NCI-H1436 (cell line): ENCODE results near the gene SELENOF.

Experiments used
- DNase-seq: peaks from one replicate; lab custom pipeline; 2025; lab: John Stamatoyannopoulos, UW

Gene SELENOF

DNA sequence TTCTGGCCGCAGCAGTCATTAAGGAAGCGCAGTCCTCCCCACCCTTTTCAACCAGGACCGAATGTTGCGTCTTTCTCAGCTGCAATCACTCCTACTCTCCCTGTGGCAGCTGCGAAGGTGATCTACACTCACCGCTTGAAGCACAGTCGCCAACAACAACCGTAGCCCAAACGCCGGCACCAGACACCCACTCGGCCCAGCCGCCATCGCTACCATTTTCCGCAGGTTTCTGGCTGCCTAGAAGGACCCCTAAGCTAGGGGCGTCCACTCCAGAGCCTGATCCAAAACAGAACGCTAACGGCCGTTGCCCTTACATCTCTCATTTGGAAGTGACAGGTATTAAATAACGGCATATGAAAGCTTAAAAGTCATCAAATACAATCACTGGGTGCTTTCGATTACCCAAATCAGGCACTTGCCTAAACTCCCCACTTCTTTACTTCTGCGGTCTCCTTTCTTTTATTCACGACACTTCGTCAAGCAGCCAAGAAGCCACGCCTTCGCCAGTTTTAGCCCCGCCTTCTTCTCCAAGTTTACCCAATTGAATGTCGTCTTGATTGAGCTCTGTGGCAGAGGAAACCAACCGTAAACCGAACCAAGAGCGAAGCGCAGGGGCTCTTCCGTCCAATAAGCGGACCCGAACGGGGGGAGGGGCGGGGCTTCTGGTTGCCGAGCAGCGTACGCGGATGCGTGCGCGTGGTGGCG is at the start of gene SELENOF:
TSS of gene SELENOF (minus strand) at position 231 of the 705 bp plus-strand sequence. CDS start at position 216, 15 bp downstream.
- DNase-seq, result peak; percentile 99

DNA sequence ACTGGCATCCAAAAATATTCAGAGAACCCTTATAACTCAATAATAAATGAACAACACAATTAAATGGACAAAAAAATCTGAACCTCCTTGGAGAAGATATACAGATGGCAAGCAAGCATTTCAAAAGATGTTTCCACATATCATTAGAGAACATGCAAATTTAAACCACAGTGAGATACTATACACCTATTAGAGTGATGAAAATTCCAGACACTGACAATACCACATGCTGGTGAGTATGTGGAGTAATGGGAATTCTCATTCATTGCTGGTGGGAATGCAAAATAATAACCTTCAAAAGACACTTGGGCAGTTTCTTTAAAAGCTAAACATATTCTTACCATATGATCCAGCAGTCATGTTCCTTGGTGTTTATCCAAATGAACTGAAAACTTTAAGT is 46.6 kb upstream of the SELENOF start:
- no peak for DNase-seq

DNA sequence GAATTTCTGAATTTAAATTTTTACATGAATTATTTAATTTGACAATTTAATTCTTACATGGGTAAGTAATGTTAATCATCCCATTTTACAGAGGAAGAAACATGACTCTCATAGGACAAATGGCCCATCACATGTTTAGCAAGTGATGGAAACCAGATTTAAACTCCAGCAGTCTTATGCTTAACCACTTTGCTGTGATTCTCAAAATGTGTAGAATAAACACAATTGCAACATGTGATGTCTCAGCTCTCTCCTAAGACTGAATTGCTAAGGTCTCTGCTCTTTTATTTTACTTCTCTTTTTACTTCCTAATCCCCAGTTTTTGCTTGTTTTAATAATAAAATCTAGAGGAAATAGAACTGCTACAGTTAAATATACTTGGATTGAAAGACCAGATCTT is 43.3 kb upstream of the SELENOF start:
- DNase-seq, result no peak

DNA sequence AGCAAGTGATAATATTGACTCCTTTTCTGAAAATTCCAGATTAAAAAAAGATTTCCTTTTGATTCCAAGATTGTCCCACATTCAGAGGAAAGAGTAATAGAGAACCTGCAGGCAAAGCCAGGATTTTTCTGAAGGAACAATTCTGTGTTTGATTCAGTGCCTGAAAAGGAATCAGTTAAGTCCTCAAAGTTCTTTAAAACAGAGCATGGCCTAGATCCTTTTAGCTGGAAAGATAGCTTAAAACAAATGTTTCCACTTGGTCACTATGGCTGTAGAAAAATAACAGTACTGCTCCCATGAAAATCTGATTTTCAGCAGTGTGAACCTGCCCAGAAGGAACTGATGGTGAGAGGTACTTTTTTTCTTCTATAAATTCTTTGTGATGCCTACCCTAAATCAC is 42.3 kb upstream of the SELENOF start:
- no peak for DNase-seq

DNA sequence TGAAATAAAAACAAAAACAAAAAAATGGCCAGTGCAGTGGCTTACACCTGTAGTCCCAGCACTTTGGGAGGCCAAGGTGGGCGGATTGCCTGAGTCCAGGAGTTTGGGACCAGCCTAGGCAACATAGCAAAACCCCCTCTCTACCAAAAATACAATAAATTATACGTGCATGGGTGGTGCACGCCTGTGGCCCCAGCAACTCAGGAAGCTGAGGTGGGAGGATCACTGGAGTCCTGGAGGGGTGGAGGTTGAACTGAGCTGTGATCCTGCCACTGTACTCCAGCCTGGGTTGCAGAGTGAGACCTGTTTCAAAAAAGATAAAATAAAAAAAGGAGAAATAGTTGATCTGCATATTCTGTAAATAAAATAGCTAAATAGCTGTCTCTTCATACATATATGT is 41.8 kb upstream of the SELENOF start:
- no peak for DNase-seq

DNA sequence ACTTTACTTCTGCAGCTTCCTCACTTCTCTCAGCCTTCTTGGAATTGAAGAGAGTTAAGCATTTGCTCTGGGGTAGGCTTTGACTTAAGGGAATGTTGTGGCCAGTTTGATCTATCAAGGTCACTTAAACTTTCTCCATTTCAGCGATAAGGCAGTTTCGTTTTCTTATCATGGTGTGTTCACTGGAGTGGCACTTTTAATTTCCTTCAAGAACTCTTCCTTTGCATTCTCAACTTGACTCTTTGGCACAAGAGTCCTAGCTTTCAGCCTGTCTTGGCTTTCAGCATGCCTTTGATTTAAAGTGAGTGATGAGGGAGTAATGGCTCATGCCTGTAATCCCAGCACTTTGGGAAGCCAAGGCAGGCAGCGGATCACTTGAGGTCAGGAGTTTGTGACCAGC is 39.2 kb upstream of the SELENOF start:
- no peak for DNase-seq

DNA sequence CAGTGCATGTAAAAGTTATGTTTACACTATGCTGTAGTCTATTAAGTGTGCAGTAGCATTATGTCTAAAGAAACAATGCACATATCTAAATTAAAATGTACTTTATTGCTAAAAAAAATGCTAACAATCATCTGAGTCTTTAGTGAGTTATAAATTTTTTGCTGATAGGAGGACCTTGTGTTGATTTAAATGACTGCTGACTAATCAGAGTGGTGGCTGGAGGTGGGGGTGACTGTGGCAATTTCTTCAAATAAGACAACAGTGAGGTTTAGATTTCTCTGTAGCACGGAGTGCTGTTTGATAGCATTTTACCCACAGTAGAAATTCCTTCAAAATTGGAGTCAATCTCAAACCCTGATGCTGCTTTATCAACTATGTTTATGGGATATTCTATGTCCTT is 37.5 kb upstream of the SELENOF start:
- no peak for DNase-seq

DNA sequence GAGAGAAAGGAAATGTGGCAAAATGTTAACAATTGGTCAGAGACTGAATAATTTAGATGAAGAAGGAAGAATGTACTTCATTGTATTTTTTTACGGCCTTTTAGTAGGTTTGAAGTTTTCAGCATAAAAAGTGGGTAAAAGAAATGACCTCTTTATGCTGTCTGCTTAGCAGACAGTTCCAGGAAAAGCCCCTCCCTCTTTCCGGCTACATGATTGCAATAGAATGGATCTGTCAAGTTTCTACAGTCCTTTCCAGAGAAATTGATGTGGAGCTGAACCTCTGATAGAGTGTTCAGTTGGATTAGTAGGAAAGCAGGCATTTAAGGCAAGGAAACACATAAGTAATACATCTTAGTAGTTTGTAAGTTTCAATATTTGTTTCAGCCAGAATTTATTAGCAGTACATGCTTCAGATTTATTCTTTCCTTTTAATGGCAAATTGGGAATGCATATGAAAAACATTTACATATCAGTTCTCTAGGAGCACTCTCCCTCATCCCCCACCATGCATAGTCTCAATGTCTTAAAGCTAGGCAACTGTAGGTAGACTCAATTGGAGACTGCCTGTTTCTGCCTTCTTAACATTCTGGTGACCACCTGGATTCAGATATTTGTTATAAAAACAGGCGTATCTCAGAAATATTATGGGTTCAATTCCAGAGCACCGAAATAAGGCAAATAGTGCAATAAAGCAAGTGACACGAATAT is 36.9 kb upstream of the SELENOF start:
- no peak for DNase-seq

DNA sequence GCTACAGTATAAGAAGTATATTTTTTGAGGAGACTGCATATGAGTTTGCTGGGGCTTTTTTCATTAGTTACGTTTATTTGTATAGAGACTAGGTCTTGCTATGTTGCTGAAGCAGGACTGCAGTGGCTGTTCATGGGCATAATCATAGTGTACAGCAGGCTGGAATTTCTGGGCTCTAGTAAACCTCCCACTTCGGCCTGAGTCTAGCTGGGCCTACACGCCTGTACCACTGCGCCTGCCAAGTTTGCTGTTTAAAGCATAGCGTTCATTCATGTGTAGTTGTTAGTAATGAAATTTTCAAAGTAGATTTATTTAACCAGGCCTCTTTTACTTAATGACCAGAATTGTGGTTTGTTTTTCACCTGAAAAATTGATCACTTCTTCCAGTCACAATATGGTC is 34.3 kb upstream of the SELENOF start:
- DNase-seq, result no peak

DNA sequence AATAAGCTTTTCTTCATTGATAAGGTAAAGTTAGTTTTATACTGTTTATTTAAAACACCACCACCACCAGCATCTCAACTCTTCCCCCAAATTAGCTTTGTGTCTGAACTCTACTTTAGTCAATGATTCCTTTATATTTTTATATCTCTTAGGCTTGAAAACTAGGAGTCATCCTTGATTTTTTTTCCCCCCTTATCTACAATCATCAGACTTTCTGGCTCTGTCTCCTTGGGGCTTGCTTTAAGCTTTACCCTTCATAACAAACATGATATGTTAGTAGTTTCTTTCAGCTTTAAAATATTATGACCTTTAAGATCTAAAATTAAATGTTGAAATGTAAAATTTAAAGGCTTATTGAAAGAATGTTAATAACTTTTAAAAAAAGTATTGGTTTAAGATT is 28.8 kb upstream of the SELENOF start:
- DNase-seq, result no peak

DNA sequence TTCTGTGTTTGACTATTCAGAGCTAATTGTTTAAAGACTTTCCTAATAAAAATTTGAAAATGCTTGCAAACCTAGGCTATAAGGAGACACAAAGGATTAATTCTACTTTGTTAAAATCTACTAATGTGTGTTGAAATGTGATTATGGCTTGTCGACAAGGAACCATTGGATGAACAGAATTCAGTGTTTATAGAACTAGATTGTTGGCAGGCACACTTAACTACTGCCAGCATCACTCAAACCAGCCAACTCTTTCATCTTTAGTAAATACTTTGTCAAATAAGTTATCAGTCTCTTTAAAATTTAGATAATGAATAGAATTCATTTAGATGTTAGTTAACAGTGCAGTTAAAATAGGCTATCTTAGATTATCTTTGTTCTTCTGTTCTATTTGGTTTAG is 28.1 kb upstream of the SELENOF start:
- DNase-seq, result no peak

DNA sequence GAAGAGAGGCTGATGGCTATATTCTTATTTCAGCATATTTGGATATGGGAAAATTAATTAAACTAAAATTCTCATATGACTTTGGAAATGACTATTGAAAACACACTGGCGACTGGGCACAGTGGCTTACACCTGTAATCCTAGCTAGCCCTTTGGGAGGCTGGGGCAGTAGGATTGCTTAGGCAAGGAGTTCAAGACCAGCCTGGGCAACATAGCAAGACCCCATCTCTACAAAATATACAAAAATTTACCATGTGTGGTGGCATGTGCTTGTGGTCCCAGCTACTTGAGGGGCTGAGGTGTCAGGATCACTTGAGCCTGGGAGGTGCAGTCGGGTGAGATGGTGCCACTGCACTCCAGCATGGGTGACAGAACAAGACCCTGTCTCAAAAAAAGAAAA is 26.7 kb upstream of the SELENOF start:
- no peak for DNase-seq

DNA sequence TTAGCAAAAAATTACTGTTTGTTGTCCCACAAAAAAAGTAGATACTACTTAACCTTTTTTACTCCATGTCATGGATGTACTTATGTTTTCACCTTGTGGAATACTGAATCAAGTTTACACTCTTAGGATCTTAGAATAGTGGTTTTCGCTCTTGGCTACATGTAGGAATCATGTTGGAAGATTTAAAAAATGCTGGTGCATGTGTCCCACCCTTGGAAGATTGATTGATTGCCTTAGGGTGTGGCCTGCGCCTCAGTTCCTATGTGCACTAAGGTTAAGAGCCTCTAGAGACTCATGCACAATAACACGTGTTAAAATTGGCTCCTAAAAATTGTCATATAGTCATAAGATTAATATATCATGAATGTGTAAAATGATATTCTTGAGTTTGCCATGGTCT is 25.5 kb upstream of the SELENOF start:
- DNase-seq, result no peak

DNA sequence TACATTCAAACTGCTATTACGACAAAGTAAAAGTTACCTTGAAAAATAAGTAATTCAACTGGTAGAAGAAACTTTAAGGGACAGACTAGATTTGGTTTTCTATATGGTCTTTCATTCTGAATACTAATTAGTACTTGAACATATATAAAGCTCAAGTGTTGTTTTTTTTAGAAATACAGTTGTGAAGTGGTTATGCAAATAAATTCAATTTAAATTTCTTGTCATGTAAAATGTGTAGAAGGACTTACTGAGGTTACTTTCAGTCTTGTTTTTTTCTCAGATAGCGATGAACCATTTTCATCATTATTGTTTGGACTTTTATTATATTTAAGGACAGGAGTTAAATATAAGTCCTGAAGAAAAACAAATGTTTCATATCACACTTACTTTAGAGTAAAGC is 24.9 kb upstream of the SELENOF start:
- DNase-seq, result no peak

DNA sequence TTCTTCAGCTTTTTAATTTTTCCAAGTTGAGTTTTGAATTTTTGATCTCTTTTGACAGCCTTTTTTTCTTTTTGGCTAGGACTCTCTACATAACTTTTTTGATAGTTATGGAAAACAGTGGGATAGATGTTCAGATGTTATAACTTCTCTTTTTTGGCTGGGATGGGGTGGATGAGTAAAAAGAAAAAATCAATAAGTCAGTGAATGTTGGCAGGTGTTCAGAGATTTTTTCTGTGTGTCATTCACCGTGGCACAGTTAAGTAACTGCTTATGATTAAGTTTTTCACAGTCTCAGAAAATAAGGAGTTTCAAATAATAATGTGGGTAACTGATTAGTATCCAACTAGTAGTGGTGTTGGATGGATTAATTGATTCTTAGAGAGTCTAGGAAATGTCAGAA is 24.5 kb upstream of the SELENOF start:
- DNase-seq, result no peak

DNA sequence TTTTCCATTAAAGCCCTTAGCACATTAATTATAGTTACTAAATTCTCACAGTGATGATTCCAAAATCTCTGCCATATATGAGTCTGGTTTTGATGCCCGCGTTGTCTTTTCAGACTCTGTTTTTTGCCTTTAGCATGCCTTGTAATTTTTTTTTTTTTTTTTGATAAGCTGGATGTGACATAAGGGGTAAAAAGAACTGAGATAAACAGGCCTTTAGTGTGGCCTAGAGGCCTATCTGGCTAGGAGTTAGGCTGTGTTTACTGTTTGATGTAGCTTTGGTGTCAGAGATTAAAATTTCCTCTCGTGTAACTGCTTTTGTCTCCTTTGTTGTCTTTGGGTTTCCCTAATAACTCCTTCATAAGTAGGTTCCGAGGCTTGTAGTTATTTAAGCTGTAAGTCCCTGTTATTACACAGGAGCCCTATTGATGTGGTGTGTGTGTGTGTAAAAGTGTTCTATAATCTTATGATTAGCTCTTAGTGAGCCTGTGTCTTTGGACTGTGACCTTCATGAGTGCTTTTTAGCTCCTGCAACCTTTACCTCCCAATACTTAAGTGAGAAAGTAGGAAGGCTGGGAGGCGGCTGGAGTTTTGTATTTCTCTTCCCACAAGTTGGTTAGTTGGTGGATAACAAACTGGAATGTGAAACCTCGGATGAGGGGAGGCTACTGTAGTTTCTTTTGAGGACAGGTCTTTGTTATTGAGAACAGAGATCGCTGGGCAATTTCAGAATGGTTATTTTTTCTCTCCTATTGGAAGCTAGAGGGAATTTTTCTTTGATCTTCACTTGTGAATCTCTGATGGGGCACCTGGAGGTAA is 19.8 kb upstream of the SELENOF start:
- peak; percentile 4 for DNase-seq

DNA sequence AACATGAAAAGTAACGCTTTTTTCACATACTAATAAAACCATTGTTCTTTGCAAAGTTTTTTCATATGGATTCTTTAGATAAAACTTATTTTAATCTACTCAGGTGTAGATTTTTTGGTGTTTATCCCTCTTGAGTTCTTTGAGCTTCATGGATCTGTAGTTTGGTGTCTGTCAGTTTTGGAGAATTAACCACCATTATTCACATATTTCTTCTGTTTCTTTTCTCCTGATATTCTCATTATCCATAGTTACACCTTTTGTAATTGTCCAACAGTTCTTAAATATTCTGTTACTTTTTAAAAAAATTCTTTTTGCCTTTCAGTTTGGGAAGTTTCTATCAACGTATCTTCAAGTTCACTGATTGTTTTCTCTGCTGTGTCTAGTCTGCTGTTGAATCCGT is 19.1 kb upstream of the SELENOF start:
- no peak for DNase-seq

DNA sequence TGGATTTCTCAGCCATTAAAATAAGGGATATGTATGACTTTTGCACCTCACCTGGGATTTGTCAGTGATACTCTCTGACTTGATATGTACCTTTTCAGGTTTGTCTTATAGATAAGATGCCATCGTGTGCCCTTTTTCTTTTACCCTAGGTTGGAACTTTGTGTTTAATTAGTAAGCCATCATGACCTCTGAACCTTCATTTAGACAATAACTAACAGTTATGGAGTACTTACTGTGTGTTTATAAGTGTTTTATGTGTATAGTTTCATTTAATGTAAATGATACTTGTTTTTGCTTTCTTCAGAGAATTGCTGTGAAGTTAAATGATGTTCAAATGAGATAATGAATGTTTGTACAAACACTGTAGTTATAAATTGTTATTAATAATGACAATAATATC is 14.9 kb upstream of the SELENOF start:
- no peak for DNase-seq

DNA sequence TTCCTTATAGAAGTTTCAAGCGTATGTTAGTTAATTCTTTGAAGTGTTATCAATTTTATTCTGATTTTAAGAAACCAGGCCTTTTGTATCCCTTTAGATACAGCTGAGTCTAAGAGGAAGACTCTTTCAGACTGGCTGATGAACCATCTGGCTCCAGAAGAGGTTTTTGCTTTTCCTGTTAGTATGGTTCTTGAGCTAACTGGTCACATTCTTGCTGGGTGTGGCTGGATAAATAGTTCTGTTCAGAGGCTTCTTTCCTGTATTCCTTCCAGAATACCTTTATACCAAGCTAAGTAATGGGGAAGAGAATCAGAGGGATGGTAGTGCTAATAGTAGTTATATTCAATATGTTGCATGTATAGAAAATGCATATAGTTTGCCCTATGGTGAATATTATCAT is 13.0 kb upstream of the SELENOF start:
- no peak for DNase-seq

DNA sequence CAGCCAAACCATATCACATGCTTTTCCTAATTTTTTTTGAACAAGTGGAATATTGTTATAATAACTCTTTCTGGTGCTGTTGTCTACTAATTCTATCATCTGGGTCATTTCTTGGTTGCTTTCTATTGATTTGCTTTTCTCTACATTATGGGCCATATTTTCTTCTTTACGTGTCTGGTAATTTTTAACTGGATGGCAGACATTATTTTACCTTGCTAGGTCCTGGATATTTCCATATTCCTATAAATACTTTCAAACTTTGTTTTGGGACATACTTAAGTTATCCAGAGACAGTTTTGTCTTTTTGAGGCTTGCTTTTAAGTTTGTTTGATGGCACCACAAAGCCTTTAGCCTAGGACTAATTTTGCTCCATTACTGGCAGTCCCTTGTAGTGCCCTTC is 11.8 kb upstream of the SELENOF start:
- DNase-seq, result no peak

DNA sequence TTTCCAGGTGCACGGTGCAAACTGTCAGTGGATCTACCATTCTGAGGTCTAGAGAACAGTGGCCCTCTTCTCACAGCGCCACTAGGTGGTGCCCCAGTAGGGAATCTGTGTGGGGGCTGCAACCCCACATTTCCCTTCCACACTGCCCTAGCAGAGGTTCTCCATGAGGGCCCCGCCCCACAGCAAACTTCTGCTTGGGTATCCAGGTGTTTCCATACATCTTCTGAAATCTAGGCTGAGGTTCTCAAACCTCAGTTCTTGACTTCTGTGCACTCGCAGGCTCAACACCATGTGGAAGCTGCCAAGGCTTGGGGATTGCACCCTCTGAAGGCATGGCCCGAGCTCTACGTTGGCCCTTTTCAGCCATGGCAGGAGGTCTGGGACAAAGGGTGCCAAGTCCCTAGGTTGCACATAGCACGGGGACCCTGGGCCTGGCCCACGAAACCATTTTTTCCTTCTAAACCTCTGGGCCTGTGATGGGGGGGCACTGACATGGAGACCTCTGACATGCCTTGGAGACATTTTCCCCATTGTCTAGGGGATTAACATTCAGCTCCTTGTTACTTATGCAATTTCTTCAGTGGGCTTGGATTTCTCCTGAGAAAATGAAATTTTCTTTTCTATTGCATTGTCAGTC is 10.5 kb upstream of the SELENOF start:
- DNase-seq, result no peak

DNA sequence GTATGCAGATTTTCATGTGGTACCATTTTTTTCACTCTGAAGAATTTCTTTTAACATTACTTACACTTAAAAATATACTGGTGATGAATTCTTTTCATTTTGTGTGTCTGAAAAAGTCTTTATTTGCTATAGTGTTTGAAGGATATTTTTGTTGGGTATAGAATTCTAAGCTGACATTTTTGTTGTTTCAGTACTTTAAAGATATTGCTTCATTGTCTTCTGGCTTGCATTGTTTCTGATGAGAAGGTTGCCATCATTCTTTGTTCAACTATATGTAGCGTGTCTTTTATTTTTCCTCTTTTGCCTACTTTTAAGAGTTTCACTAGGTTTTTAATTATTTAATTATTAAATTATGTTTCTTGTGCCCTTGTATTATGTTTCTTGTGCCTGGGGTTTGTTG is 8.5 kb upstream of the SELENOF start:
- DNase-seq, result no peak

DNA sequence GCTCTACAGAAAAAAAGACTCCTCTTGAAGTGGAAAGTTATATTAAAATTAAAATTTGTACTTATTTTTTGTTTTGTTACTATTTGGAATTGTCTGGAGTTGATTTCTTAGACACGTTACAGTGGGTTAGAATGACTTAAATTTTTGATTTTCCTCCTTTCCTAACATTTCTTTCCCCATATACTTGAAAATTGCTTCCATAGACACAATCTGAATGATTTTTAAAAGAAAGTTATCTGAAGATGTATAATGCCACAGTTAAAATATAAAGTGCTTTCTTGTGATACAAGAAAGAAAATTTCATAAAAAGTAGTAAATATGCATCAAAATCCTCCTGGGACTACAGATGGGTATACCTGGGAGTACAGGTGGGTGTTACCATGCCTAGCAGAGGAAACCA is 2.8 kb upstream of the SELENOF start:
- DNase-seq, result no peak
